ENCODE measurements around the gene SPOCK2. TPM values are rescaled to one million over a fixed set of nuclear protein-coding genes. Genes with fewer than 3 reads are reported as not detected.

The SPOCK2 gene
- total and polyA plus RNA-seq, 4 donors = 24.1 to 103 (median 60.1) TPM

DNA sequence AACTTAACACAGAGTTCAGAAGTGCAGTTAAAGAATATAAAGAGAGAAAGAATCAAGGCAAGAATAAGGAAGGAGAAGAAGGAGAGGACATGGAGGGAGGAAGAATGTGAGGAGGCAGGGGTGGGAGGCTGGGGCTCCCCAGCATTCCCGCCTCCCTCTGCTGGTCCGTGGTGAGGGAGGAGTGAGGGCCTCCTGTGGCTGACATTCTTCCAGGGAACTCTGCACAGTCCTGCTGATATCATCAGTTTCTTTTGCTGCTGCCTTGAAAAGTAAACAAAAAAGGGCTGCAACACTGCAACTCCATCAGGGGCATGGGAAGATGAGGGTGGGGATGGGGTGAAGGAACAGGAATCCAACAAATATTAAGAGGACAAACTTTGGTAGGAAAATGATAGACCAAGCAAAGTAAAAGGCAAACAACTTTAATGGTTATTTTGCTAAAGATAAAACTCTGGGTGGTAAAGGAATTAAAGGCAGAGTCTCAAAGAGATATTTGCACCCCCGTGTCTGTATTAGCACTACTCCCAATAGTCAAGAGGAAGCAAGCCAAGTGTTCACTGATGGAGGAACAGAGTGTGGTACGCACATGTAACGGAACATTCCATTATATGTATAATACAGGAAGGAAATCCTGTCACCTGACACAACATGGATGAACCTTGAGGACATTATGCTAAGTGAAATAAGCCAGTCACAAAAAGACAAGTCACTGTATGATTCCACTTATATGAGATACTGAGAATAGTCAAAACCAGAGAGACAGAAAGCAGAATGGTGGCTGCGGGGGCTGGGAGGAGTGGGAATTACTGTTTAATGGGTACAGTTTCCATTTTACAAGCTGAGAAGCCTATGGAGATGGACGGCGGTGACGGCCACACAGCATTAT lies 8.0 kb upstream of the SPOCK2 start:
- ATAC-seq (ENCODE audit: insufficient read depth, low FRiP score) = no peak
- Histone ChIP-seq H3K36me3 (ENCODE audit: control insufficient read depth in 4 of 4, insufficient read depth in 4 of 4, low read length in 4 of 4) (peaks cover 0 to 14% (median 4%) of the 10 kb centered on the region in 4 donors), H3K27ac (ENCODE audit: low read depth in 1 of 2, low read length in 1 of 2) (no peak overlapping the region), H3K9ac (ENCODE audit: insufficient read depth in 1 of 2, low read length in 2 of 2) (no peak overlapping the region), H3K4me1 (ENCODE audit: control insufficient read depth in 5 of 5, insufficient read depth in 5 of 5, low read length in 5 of 5) (peaks cover 0 to 14% (median 4%) of the 10 kb centered on the region in 5 donors), H3K4me3 (no peak overlapping the region), H3K27me3 (ENCODE audit: control insufficient read depth in 3 of 3, insufficient read depth in 3 of 3, low read length in 2 of 3) (no peaks in the 10 kb centered on the region), H3K9me3 (ENCODE audit: control insufficient read depth in 4 of 4, insufficient read depth in 3 of 4, low read length in 3 of 4) (no peaks in the 10 kb centered on the region)
- 79% methylated on average over 9 of the region's 9 CpGs for WGBS, 2 donors
- peak; percentile 57 to 82 (median 66) for DNase-seq
- TF ChIP-seq, protein P1, sequence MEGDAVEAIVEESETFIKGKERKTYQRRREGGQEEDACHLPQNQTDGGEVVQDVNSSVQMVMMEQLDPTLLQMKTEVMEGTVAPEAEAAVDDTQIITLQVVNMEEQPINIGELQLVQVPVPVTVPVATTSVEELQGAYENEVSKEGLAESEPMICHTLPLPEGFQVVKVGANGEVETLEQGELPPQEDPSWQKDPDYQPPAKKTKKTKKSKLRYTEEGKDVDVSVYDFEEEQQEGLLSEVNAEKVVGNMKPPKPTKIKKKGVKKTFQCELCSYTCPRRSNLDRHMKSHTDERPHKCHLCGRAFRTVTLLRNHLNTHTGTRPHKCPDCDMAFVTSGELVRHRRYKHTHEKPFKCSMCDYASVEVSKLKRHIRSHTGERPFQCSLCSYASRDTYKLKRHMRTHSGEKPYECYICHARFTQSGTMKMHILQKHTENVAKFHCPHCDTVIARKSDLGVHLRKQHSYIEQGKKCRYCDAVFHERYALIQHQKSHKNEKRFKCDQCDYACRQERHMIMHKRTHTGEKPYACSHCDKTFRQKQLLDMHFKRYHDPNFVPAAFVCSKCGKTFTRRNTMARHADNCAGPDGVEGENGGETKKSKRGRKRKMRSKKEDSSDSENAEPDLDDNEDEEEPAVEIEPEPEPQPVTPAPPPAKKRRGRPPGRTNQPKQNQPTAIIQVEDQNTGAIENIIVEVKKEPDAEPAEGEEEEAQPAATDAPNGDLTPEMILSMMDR (IDR thresholded peaks at IDR 0.05; ENCODE audit: control extremely low read depth, extremely low read depth) = no peak

DNA sequence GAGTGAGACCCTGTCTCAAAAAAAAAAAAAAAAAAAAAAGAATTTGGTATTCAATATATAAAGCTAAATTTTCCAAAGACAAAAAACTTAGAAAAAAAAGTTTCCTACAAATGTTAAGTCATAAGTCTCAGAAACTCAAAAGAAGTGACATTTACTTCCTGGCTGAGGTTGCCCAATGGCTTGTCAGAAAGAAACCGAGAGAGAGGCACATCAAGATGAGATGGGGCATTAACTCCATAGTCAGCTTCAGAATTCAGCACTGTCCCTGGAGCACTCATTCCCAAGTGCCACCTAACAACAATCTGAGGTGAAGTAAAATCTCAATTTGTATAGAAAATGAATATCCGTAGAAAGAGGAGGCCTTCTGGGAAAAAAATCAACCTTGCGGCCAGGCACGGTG lies 6.8 kb upstream of the SPOCK2 start:
- Histone ChIP-seq H3K36me3 (ENCODE audit: control insufficient read depth in 4 of 4, insufficient read depth in 4 of 4, low read length in 4 of 4) (peaks cover 0 to 10% (median 3%) of the 10 kb centered on the region in 4 donors), H3K27ac (ENCODE audit: low read depth in 1 of 2, low read length in 1 of 2) (no peak overlapping the region), H3K9me3 (ENCODE audit: control insufficient read depth in 4 of 4, insufficient read depth in 3 of 4, low read length in 3 of 4) (no peaks in the 10 kb centered on the region), H3K4me3 (no peak overlapping the region), H3K4me1 (ENCODE audit: control insufficient read depth in 5 of 5, insufficient read depth in 5 of 5, low read length in 5 of 5) (peaks cover 0 to 14% (median 4%) of the 10 kb centered on the region in 5 donors), H3K27me3 (ENCODE audit: control insufficient read depth in 3 of 3, insufficient read depth in 3 of 3, low read length in 2 of 3) (peaks cover 0 to 1% (median 0%) of the 10 kb centered on the region in 3 donors), H3K9ac (ENCODE audit: insufficient read depth in 1 of 2, low read length in 2 of 2) (no peak overlapping the region)
- WGBS, 2 donors = 86 to 91% methylated on average over 4 of the region's 4 CpGs
- TF ChIP-seq, protein P1 (IDR thresholded peaks at IDR 0.05; ENCODE audit: control extremely low read depth, extremely low read depth) = no peak
- DNase-seq = no peak
- ATAC-seq (ENCODE audit: insufficient read depth, low FRiP score) = no peak

DNA sequence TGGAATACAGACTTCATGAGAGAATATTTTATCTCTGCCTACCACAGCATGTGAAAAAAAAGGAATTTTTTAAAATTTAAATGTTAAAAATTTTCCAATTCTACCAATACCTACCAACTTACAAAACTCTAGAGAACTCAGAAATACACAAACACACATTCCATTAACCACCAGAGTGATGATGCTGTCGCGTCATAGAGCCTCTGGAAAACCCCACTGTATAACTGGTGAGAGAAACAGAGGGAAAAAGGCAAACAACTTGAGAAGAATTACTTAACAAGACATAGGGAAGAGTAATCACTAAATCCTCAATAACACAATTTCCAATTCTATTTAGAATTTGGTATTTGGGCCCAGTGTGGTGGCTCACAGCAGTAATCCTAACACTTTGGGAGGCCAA lies 6.2 kb upstream of the SPOCK2 start:
- ATAC-seq (ENCODE audit: insufficient read depth, low FRiP score) (no peak), DNase-seq (no peak)
- 96 to 100% methylated on average over 2 of the region's 2 CpGs for WGBS, 2 donors

More for the DNA sequence above, 6.2 kb upstream of the SPOCK2 start:
- Histone ChIP-seq H3K9me3 (ENCODE audit: control insufficient read depth in 4 of 4, insufficient read depth in 3 of 4, low read length in 3 of 4) (no peaks in the 10 kb centered on the region), H3K9ac (ENCODE audit: insufficient read depth in 1 of 2, low read length in 2 of 2) (no peak overlapping the region), H3K27me3 (ENCODE audit: control insufficient read depth in 3 of 3, insufficient read depth in 3 of 3, low read length in 2 of 3) (peaks cover 0 to 7% (median 0%) of the 10 kb centered on the region in 3 donors), H3K36me3 (ENCODE audit: control insufficient read depth in 4 of 4, insufficient read depth in 4 of 4, low read length in 4 of 4) (peaks cover 0 to 10% (median 3%) of the 10 kb centered on the region in 4 donors), H3K4me1 (ENCODE audit: control insufficient read depth in 5 of 5, insufficient read depth in 5 of 5, low read length in 5 of 5) (peaks cover 0 to 14% (median 4%) of the 10 kb centered on the region in 5 donors), H3K4me3 (no peak overlapping the region), H3K27ac (ENCODE audit: low read depth in 1 of 2, low read length in 1 of 2) (no peak overlapping the region)
- TF ChIP-seq, protein P1 (IDR thresholded peaks at IDR 0.05; ENCODE audit: control extremely low read depth, extremely low read depth) = no peak
